ENCODE measurements around the gene DPH6.

GRCh38 chr15:35506272-35506870 is 39.6 kb downstream of the DPH6 start:
- no peak for TF ChIP-seq POLR2A (IDR thresholded peaks at IDR 0.05; ENCODE audit: low read depth, low read length)
- TF ChIP-seq TAF1 (IDR thresholded peaks at IDR 0.05; ENCODE audit: borderline replicate concordance, low read depth, low read length): no peak
- no peak for TF ChIP-seq POLR2AphosphoS5 (IDR thresholded peaks at IDR 0.05; ENCODE audit: low read depth, low read length)

Measured in GM12892 (cell line).